HCT116 (cell line): Measurements from ENCODE around the gene LTBP1.

Experiments
- POLR2A ChIP-seq: IDR thresholded peaks from 2 replicates; pipeline ENCODE4 v1.7.0; 2011; ENCODE audit warnings: borderline replicate concordance; ENCODE audit not compliant: insufficient read depth, insufficient read length; ENCODE audit errors: extremely low read depth
- RAD21 ChIP-seq: IDR thresholded peaks from 2 replicates; pipeline ENCODE4 v1.6.1; 2012; ENCODE audit warnings: low read depth, mild to moderate bottlenecking
- SIN3A ChIP-seq: IDR thresholded peaks from 2 replicates; pipeline ENCODE4 v1.6.1; 2012; ENCODE audit warnings: low read depth
- TF ChIP-seq, protein P1 (sequence below), 3 experiments: fragments of 200-600 bp in 1 of 3; sonication (generic) in 1 of 3; IDR thresholded peaks in 2 of 3; conservative IDR thresholded peaks in 1 of 3; 2 replicates each; pipeline ENCODE4 v1.5.1; 2012 to 2017; ENCODE audit warnings: low read depth in 2 of 3, low read length in 2 of 3, antibody characterized with exemption in 1 of 3, borderline replicate concordance in 1 of 3, control low read depth in 1 of 3, mild to moderate bottlenecking in 1 of 3, mixed read lengths in 1 of 3, mixed run types in 1 of 3, moderate library complexity in 1 of 3; ENCODE audit not compliant: insufficient read depth in 1 of 3

DNA sequence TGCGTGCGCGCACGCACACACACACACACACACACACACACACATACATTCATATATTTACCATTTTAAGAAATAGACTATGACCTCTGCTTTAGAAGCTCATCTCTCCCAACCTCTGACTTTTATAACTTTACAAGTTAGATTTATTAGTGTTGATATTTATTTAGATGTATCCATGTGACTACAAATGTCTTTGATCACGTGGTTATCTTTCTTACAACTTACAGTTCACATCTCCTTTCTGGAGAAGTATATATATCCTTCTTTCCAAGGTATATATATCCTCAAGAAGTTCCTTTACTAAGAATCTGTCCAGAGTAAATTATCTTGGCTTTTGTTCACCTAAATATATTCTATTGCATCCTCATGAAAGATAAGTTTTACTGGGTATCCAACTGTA is 16.3 kb upstream of the LTBP1 start:
- TF ChIP-seq, protein P1, sequence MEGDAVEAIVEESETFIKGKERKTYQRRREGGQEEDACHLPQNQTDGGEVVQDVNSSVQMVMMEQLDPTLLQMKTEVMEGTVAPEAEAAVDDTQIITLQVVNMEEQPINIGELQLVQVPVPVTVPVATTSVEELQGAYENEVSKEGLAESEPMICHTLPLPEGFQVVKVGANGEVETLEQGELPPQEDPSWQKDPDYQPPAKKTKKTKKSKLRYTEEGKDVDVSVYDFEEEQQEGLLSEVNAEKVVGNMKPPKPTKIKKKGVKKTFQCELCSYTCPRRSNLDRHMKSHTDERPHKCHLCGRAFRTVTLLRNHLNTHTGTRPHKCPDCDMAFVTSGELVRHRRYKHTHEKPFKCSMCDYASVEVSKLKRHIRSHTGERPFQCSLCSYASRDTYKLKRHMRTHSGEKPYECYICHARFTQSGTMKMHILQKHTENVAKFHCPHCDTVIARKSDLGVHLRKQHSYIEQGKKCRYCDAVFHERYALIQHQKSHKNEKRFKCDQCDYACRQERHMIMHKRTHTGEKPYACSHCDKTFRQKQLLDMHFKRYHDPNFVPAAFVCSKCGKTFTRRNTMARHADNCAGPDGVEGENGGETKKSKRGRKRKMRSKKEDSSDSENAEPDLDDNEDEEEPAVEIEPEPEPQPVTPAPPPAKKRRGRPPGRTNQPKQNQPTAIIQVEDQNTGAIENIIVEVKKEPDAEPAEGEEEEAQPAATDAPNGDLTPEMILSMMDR (IDR thresholded peaks at IDR 0.05 in 2 of 3, conservative IDR thresholded peaks at IDR 0.05 in 1 of 3; ENCODE audit: borderline replicate concordance in 1 of 3, insufficient read depth in 1 of 3, low read depth in 2 of 3, low read length in 2 of 3): no peak
- TF ChIP-seq POLR2A (no peak), SIN3A (no peak), RAD21 (no peak)
